CD4-positive, CD25-positive, alpha-beta regulatory T cell (primary cell): ENCODE results near the gene FAM83C. TPM values are rescaled to one million over a fixed set of nuclear protein-coding genes. Genes with fewer than 3 reads are reported as not detected.

Source experiments
- ATAC-seq, 2 donors: fragments of 150-1000 bp; cut with Tn5 transposase; one replicate each; pipeline ENCODE4 v1.10.0; 2021; ENCODE audit warnings: low read depth in 2 of 2, moderate number of reproducible peaks in 2 of 2, moderate library complexity in 1 of 2
- DNase-seq, 3 donors: peaks; one replicate each; pipeline versions ENCODE4 v3.0.0 to v3.0.0-alpha.2; 2012 to 2022; ENCODE audit warnings: mixed read lengths in 1 of 3
- H3K27ac ChIP-seq: one replicate; pipeline ENCODE4 v1.7.0; 2013; ENCODE audit warnings: mild to moderate bottlenecking, low read length; ENCODE audit not compliant: insufficient read depth, poor library complexity, severe bottlenecking
- H3K27me3 ChIP-seq: one replicate; pipeline ENCODE4 v1.7.0; 2013; ENCODE audit warnings: low read length; ENCODE audit not compliant: control insufficient read depth, insufficient read depth
- H3K36me3 ChIP-seq: one replicate; pipeline ENCODE4 v1.7.0; 2013; ENCODE audit warnings: mild to moderate bottlenecking, low read length, moderate library complexity; ENCODE audit not compliant: control insufficient read depth, insufficient read depth
- H3K4me1 ChIP-seq: 2 replicates; pipeline ENCODE4 v1.7.0; 2013; ENCODE audit warnings: mild to moderate bottlenecking, low read length; ENCODE audit not compliant: insufficient read depth, control insufficient read depth, poor library complexity, severe bottlenecking
- H3K4me3 ChIP-seq: one replicate; pipeline ENCODE4 v1.7.0; 2013; ENCODE audit warnings: low read depth, mild to moderate bottlenecking, low read length, moderate library complexity
- H3K9me3 ChIP-seq, 2 experiments: 1 replicate in 1 of 2; 2 replicates in 1 of 2; pipeline ENCODE4 v1.7.0; 2013; ENCODE audit warnings: low read length in 2 of 2, mild to moderate bottlenecking in 1 of 2, moderate library complexity in 1 of 2; ENCODE audit not compliant: control insufficient read depth in 2 of 2
- H3K27ac Mint-ChIP-seq, 3 donors: one replicate each; pipeline ENCODE4 v1.8.0; 2020 to 2022; ENCODE audit warnings: mild to moderate bottlenecking in 3 of 3, mixed read lengths in 3 of 3, moderate library complexity in 2 of 3
- H3K27me3 Mint-ChIP-seq: one replicate; pipeline ENCODE4 v1.8.0; 2022; ENCODE audit warnings: mild to moderate bottlenecking, mixed read lengths
- H3K36me3 Mint-ChIP-seq: one replicate; pipeline ENCODE4 v1.8.0; 2020; ENCODE audit warnings: mixed read lengths
- H3K4me1 Mint-ChIP-seq, 4 donors: one replicate each; pipeline ENCODE4 v1.8.0; 2020 to 2022; ENCODE audit warnings: mixed read lengths in 4 of 4, mild to moderate bottlenecking in 1 of 4
- H3K4me3 Mint-ChIP-seq, 4 donors: one replicate each; pipeline ENCODE4 v1.8.0; 2020 to 2022; ENCODE audit warnings: mild to moderate bottlenecking in 4 of 4, mixed read lengths in 4 of 4, moderate library complexity in 3 of 4
- H3K9me3 Mint-ChIP-seq, 7 donors: one replicate each; pipeline ENCODE4 v1.8.0; 2020 to 2022; ENCODE audit warnings: mixed read lengths in 7 of 7, mild to moderate bottlenecking in 3 of 7, moderate library complexity in 2 of 7
- polyA plus RNA-seq, 4 donors: library from polyadenylated mRNA; unstranded; fragments of 300-500 nt; fragmentation: Illumina TruSeq; gene quantifications; one replicate each; pipeline ENCODE4 v1.2.3, GENCODE V29; 2021
- total RNA-seq: library from RNA; stranded (reverse); gene quantifications from one replicate; pipeline ENCODE4 v1.2.3, GENCODE V29; 2022

The FAM83C gene
- total and polyA plus RNA-seq, 5 donors from 2014 or later: not detected

GRCh38 chr20:35300469-35301262, 8.4 kb upstream of the FAM83C start:
- Histone ChIP-seq H3K4me1 (peaks cover 7% of the 10 kb centered on the region), H3K36me3 (no peaks in the 10 kb centered on the region), H3K9me3 (no peaks in the 10 kb centered on the region), H3K27ac (no peak overlapping the region), H3K27me3 (no peaks in the 10 kb centered on the region), H3K4me3 (no peak overlapping the region)
- Mint-ChIP-seq H3K27me3 (no peaks in the 10 kb centered on the region), H3K4me1 (peaks cover 4 to 13% (median 7%) of the 10 kb centered on the region in 4 donors), H3K4me3 (no peak overlapping the region), H3K36me3 (peaks cover 2% of the 10 kb centered on the region), H3K27ac (peak overlapping the region in 2 of 3 donors; percentile 20 to 86), H3K9me3 (peaks cover 0 to 3% (median 0%) of the 10 kb centered on the region in 7 donors)
- no peak for DNase-seq
- no peak for ATAC-seq

- Mint-ChIP-seq H3K4me3 (no peak overlapping the region), H3K4me1 (peaks cover 4 to 10% (median 7%) of the 10 kb centered on the region in 4 donors), H3K27ac (peak overlapping the region in 2 of 3 donors; percentile 80 to 86), H3K36me3 (no peaks in the 10 kb centered on the region), H3K27me3 (no peaks in the 10 kb centered on the region), H3K9me3 (peaks cover 0 to 3% (median 0%) of the 10 kb centered on the region in 7 donors)
- no peaks in the 10 kb centered on the region for H3K36me3 ChIP-seq
- no peaks in the 10 kb centered on the region for H3K9me3 ChIP-seq
- H3K4me3 ChIP-seq: no peak overlapping the region
- no peak for ATAC-seq
- no peak overlapping the region for H3K27ac ChIP-seq
- no peaks in the 10 kb centered on the region for H3K27me3 ChIP-seq
- peaks cover 7% of the 10 kb centered on the region for H3K4me1 ChIP-seq
- DNase-seq: no peak
Observed at GRCh38 chr20:35299780-35300179, 7.6 kb upstream of the FAM83C start.

DNA sequence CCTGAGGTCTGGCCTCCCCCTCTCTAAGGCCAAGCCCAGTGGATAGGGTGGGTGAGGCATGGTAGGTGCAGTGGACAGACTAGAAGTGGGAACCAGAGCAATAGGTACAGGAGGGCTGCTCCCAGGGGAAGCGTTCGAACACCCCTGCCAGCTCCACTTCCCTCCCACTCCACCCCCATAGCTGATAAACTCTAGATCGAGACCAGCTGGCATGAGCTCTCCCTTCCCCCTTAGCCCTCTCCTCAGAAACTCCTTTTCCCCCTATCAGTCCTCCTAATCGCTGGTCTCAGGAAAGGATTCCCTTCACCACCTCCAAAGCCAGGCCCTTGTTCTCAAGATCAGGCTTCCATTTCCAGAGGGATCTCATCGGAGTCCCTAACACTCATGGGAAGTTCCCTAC, 6.0 kb upstream of the FAM83C start:
- ATAC-seq (no peak), DNase-seq (no peak)
- Mint-ChIP-seq H3K9me3 (peaks cover 0 to 3% (median 0%) of the 10 kb centered on the region in 7 donors), H3K27me3 (peaks cover 5% of the 10 kb centered on the region), H3K4me1 (peaks cover 0 to 2% (median 0%) of the 10 kb centered on the region in 4 donors), H3K4me3 (no peak overlapping the region), H3K36me3 (no peaks in the 10 kb centered on the region), H3K27ac (no peak overlapping the region)
- Histone ChIP-seq H3K36me3 (no peaks in the 10 kb centered on the region), H3K27me3 (no peaks in the 10 kb centered on the region), H3K4me1 (no peaks in the 10 kb centered on the region), H3K27ac (no peak overlapping the region), H3K4me3 (no peak overlapping the region), H3K9me3 (no peaks in the 10 kb centered on the region)

- no peak overlapping the region for H3K27ac Mint-ChIP-seq
- no peaks in the 10 kb centered on the region for H3K4me1 ChIP-seq
- DNase-seq (no peak), ATAC-seq (no peak)
- peaks cover 0 to 3% (median 0%) of the 10 kb centered on the region in 7 donors for H3K9me3 Mint-ChIP-seq
- H3K36me3 ChIP-seq: no peaks in the 10 kb centered on the region
- peaks cover 0 to 2% (median 0%) of the 10 kb centered on the region in 4 donors for H3K4me1 Mint-ChIP-seq
- no peaks in the 10 kb centered on the region for H3K27me3 ChIP-seq
- no peak overlapping the region for H3K4me3 ChIP-seq
- H3K27me3 Mint-ChIP-seq: peaks cover 6% of the 10 kb centered on the region
- H3K4me3 Mint-ChIP-seq: no peak overlapping the region
- H3K9me3 ChIP-seq: no peaks in the 10 kb centered on the region
- no peak overlapping the region for H3K27ac ChIP-seq
- H3K36me3 Mint-ChIP-seq: no peaks in the 10 kb centered on the region
Observed at GRCh38 chr20:35297740-35298139, 5.5 kb upstream of the FAM83C start.

DNA sequence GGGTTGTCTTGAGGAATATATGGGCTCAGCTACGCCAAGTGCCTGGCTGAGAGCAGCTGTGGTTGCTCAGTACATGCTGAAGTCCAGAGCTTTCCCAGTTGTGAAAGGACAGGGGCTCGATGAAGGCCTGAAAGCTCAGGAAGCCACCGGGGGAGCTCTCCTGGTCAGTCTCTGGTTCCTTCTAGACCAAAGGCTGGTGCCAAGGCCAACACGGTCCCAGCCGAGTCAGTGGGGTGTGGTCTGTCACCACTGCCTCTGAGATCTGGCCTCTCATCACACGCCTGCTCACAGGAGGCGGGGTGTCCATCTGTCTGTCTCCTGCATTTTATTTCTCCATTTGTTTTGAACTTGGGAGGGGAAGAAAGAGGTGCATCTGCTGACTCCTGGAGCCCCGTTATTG, 4.9 kb upstream of the FAM83C start:
- H3K4me1 Mint-ChIP-seq: peaks cover 0 to 2% (median 0%) of the 10 kb centered on the region in 4 donors
- ATAC-seq (no peak), DNase-seq (no peak)
- H3K27ac Mint-ChIP-seq: no peak overlapping the region
- peaks cover 0 to 3% (median 0%) of the 10 kb centered on the region in 7 donors for H3K9me3 Mint-ChIP-seq
- H3K36me3 ChIP-seq: no peaks in the 10 kb centered on the region
- H3K4me1 ChIP-seq: no peaks in the 10 kb centered on the region
- no peaks in the 10 kb centered on the region for H3K27me3 ChIP-seq
- no peak overlapping the region for H3K4me3 Mint-ChIP-seq
- H3K36me3 Mint-ChIP-seq: no peaks in the 10 kb centered on the region
- H3K27ac ChIP-seq: no peak overlapping the region
- peaks cover 6% of the 10 kb centered on the region for H3K27me3 Mint-ChIP-seq
- no peaks in the 10 kb centered on the region for H3K9me3 ChIP-seq
- H3K4me3 ChIP-seq: no peak overlapping the region

DNA sequence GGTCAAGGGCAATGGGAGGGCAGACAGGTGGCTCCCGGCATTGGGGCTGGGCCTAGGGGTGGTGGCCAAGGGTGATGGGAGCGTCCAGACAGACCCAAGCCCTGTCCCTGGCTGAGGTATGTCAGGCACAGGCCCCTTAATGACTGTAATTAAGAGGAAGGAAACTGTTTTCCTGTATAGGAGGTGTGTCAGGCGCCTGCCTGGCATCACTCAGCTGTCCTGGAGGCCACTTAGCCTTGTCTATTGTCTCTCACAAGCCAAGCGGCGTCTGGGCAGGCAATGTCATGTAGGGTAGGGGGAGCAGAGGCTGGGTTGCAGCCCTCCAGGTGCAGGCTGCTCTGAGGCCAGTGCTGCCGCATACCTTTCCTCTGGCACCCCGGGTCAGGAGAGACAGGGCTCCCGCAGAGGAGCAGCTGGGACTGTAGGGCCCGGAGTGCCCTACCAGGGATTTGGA, 3.9 kb upstream of the FAM83C start:
- Mint-ChIP-seq H3K36me3 (no peaks in the 10 kb centered on the region), H3K4me3 (no peak overlapping the region), H3K4me1 (peaks cover 0 to 2% (median 0%) of the 10 kb centered on the region in 4 donors), H3K27me3 (peaks cover 6% of the 10 kb centered on the region), H3K9me3 (peaks cover 0 to 3% (median 0%) of the 10 kb centered on the region in 7 donors), H3K27ac (peak overlapping the region in 1 of 3 donors; percentile 32)
- DNase-seq (no peak), ATAC-seq (no peak)
- no peaks in the 10 kb centered on the region for H3K9me3 ChIP-seq
- no peak overlapping the region for H3K4me3 ChIP-seq
- no peaks in the 10 kb centered on the region for H3K27me3 ChIP-seq
- no peaks in the 10 kb centered on the region for H3K4me1 ChIP-seq
- H3K27ac ChIP-seq: no peak overlapping the region
- H3K36me3 ChIP-seq: no peaks in the 10 kb centered on the region

GRCh38 chr20:35295674-35296073, 3.4 kb upstream of the FAM83C start:
- Histone ChIP-seq H3K9me3 (no peaks in the 10 kb centered on the region), H3K36me3 (no peaks in the 10 kb centered on the region), H3K4me3 (no peak overlapping the region), H3K4me1 (no peaks in the 10 kb centered on the region), H3K27me3 (no peaks in the 10 kb centered on the region), H3K27ac (no peak overlapping the region)
- H3K4me1 Mint-ChIP-seq: peaks cover 0 to 2% (median 0%) of the 10 kb centered on the region in 4 donors
- H3K27me3 Mint-ChIP-seq: peaks cover 6% of the 10 kb centered on the region
- ATAC-seq: no peak
- H3K27ac Mint-ChIP-seq: no peak overlapping the region
- H3K36me3 Mint-ChIP-seq: no peaks in the 10 kb centered on the region
- H3K9me3 Mint-ChIP-seq: peaks cover 0 to 3% (median 0%) of the 10 kb centered on the region in 7 donors
- no peak overlapping the region for H3K4me3 Mint-ChIP-seq
- no peak for DNase-seq

DNA sequence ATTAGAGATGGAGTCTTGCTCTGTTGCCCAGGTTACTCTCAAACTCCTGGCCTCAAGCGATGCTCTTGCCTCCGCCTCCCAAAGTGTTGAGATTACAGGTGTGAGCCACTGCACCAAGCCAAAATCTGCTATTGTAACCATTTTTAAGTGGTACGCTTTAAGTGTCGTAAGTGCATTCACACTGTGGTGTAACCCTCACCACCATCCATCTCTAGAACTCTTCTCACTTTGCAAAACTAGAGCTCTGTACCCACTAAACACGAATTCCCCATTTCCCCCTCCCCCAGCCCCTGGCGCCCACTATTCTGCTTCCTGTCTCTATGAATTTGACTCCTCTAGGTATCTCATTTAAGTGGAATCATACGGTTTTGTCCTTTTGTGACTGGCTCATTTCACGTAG, 2.8 kb upstream of the FAM83C start:
- Mint-ChIP-seq H3K9me3 (peaks cover 0 to 3% (median 0%) of the 10 kb centered on the region in 7 donors), H3K4me3 (no peak overlapping the region), H3K27ac (no peak overlapping the region), H3K27me3 (peaks cover 6% of the 10 kb centered on the region), H3K4me1 (peaks cover 0 to 2% (median 0%) of the 10 kb centered on the region in 4 donors), H3K36me3 (no peaks in the 10 kb centered on the region)
- no peaks in the 10 kb centered on the region for H3K36me3 ChIP-seq
- H3K27me3 ChIP-seq: no peaks in the 10 kb centered on the region
- no peaks in the 10 kb centered on the region for H3K4me1 ChIP-seq
- no peak for ATAC-seq
- no peaks in the 10 kb centered on the region for H3K9me3 ChIP-seq
- H3K4me3 ChIP-seq: no peak overlapping the region
- DNase-seq: no peak
- H3K27ac ChIP-seq: no peak overlapping the region
